SK-N-SH (cell line): ENCODE data around the gene RIN3. TPM values are rescaled to one million over a fixed set of nuclear protein-coding genes. Genes with fewer than 3 reads are reported as not detected.

Experiments used
- CTCF ChIA-PET: fragments of 300-600, 350-600 bp; formaldehyde crosslinking; extraction: SDS; loops from one replicate; lab custom pipeline; 2021; lab: Yijun Ruan, JAX
- POLR2A ChIA-PET: fragments of 350-600 bp; sonication (Branson Sonifier 250); formaldehyde crosslinking; extraction: SDS; loops from one replicate; lab custom pipeline; 2020; ENCODE audit warnings: antibody characterized with exemption, inconsistent platforms; lab: Yijun Ruan, JAX
- DNase-seq: peaks from one replicate; pipeline ENCODE4 v3.0.0; 2012
- H2AFZ ChIP-seq: fragments of 200-600 bp; sonication (generic); 2 replicates; pipeline ENCODE4 v1.8.1; 2016; ENCODE audit warnings: antibody characterized with exemption, mild to moderate bottlenecking, low read depth
- H3F3A ChIP-seq: fragments of 200-600 bp; sonication (generic); replicated peaks from 2 replicates; pipeline ENCODE3; 2016; ENCODE audit warnings: antibody characterized with exemption, mild to moderate bottlenecking; ENCODE audit not compliant: insufficient read depth
- H3K27ac ChIP-seq, 2 experiments: fragments of 200-500 bp in 1 of 2; fragments of 200-600 bp in 1 of 2; sonication (Bioruptor generic) in 1 of 2; sonication (generic), shearing (Covaris generic) in 1 of 2; 2 replicates each; pipeline versions ENCODE4 v1.5.1 to v1.6.1; 2014 to 2016; ENCODE audit warnings: low read depth in 2 of 2, inconsistent platforms in 1 of 2, low read length in 1 of 2, mild to moderate bottlenecking in 1 of 2, mixed read lengths in 1 of 2
- H3K27me3 ChIP-seq: fragments of 200-600 bp; sonication (generic), shearing (Covaris generic); 2 replicates; pipeline ENCODE4 v1.6.1; 2016; ENCODE audit warnings: mixed run types; ENCODE audit not compliant: insufficient read depth
- H3K36me3 ChIP-seq, 2 experiments: fragments of 200-500 bp in 1 of 2; fragments of 200-600 bp in 1 of 2; sonication (Bioruptor generic) in 1 of 2; sonication (generic) in 1 of 2; replicated peaks in 1 of 2; 2 replicates each; pipeline versions ENCODE3 to v1.5.1; 2014 to 2016; ENCODE audit warnings: low read length in 1 of 2, mild to moderate bottlenecking in 1 of 2; ENCODE audit not compliant: insufficient read depth in 2 of 2, control insufficient read depth in 1 of 2
- H3K4me1 ChIP-seq, 2 experiments: fragments of 200-500 bp in 1 of 2; fragments of 200-600 bp in 1 of 2; sonication (Bioruptor generic) in 1 of 2; sonication (generic), shearing (Covaris generic) in 1 of 2; 2 replicates each; pipeline versions ENCODE4 v1.5.1 to v1.6.1; 2014 to 2016; ENCODE audit warnings: low read depth in 1 of 2, low read length in 1 of 2, mixed run types in 1 of 2; ENCODE audit not compliant: insufficient read depth in 2 of 2, control insufficient read depth in 1 of 2
- H3K4me2 ChIP-seq: fragments of 200-600 bp; sonication (generic), shearing (Covaris generic); 2 replicates; pipeline ENCODE4 v1.6.1; 2017; ENCODE audit warnings: mixed run types
- H3K4me3 ChIP-seq, 2 experiments: fragments of 200-500 bp in 1 of 2; fragments of 200-600 bp in 1 of 2; sonication (Bioruptor generic) in 1 of 2; sonication (generic), shearing (Covaris generic) in 1 of 2; 2 replicates each; pipeline versions ENCODE4 v1.5.1 to v1.8.1; 2014 to 2016; ENCODE audit warnings: low read depth in 2 of 2, inconsistent platforms in 1 of 2, low read length in 1 of 2, mild to moderate bottlenecking in 1 of 2, mixed read lengths in 1 of 2, moderate library complexity in 1 of 2
- H3K79me2 ChIP-seq: fragments of 200-600 bp; sonication (generic); 2 replicates; pipeline ENCODE4 v1.8.1; 2017; ENCODE audit warnings: mild to moderate bottlenecking; ENCODE audit not compliant: insufficient read depth
- H3K9ac ChIP-seq: fragments of 200-600 bp; sonication (generic); 2 replicates; pipeline ENCODE4 v1.6.1; 2017; ENCODE audit warnings: mixed run types
- H3K9me2 ChIP-seq: fragments of 200-600 bp; sonication (generic); 2 replicates; pipeline ENCODE4 v1.6.1; 2017; ENCODE audit warnings: mixed run types
- H3K9me3 ChIP-seq: fragments of 200-600 bp; sonication (generic); 2 replicates; pipeline ENCODE4 v1.6.1; 2017; ENCODE audit warnings: mixed run types, mild to moderate bottlenecking, moderate library complexity
- H4K20me1 ChIP-seq: fragments of 200-600 bp; sonication (generic); 2 replicates; pipeline ENCODE4 v1.6.1; 2017; ENCODE audit warnings: mild to moderate bottlenecking, mixed run types; ENCODE audit not compliant: insufficient read depth
- CHD2 ChIP-seq: fragments of 150-350 bp; IDR thresholded peaks from 2 replicates; pipeline ENCODE4 v1.6.1; 2018; ENCODE audit warnings: low read length; ENCODE audit not compliant: partially characterized antibody
- FOXM1 ChIP-seq: IDR thresholded peaks from 2 replicates; pipeline ENCODE4 v1.4.0; 2012; ENCODE audit warnings: low read depth, mild to moderate bottlenecking
- GABPA ChIP-seq: IDR thresholded peaks from 2 replicates; pipeline ENCODE4 v1.4.0; 2012; ENCODE audit warnings: low read depth, mild to moderate bottlenecking
- IRF3 ChIP-seq: fragments of 150-350 bp; IDR thresholded peaks from 2 replicates; pipeline ENCODE4 v1.6.1; 2016; ENCODE audit warnings: mild to moderate bottlenecking, low read depth, low read length
- JUND ChIP-seq: IDR thresholded peaks from 2 replicates; pipeline ENCODE4 v1.4.0; 2012
- MAX ChIP-seq: IDR thresholded peaks from 2 replicates; pipeline ENCODE4 v1.4.0; 2012; ENCODE audit warnings: low read depth
- MEF2A ChIP-seq: IDR thresholded peaks from 2 replicates; pipeline ENCODE4 v1.4.0; 2012; ENCODE audit warnings: low read depth, borderline replicate concordance
- MXI1 ChIP-seq: IDR thresholded peaks from 2 replicates; pipeline ENCODE4 v1.6.1; 2012; ENCODE audit warnings: mild to moderate bottlenecking, low read depth, low read length, improper control_type of control experiment
- NFIC ChIP-seq: IDR thresholded peaks from 2 replicates; pipeline ENCODE4 v1.4.0; 2012; ENCODE audit warnings: borderline replicate concordance
- NRF1 ChIP-seq: IDR thresholded peaks from 2 replicates; pipeline ENCODE4 v1.6.1; 2012; ENCODE audit warnings: low read depth, mild to moderate bottlenecking, low read length
- PBX3 ChIP-seq: IDR thresholded peaks from 2 replicates; pipeline ENCODE4; 2012
- POLR2AphosphoS5 ChIP-seq: IDR thresholded peaks from 2 replicates; pipeline ENCODE4 v1.6.1; 2012; ENCODE audit warnings: low read depth, low read length
- RCOR1 ChIP-seq: fragments of 150-350 bp; IDR thresholded peaks from 2 replicates; pipeline ENCODE4 v1.6.1; 2017; ENCODE audit warnings: antibody characterized with exemption, low read length
- REST ChIP-seq: IDR thresholded peaks from 2 replicates; pipeline ENCODE4 v1.6.1; 2012; ENCODE audit warnings: mild to moderate bottlenecking, low read depth, low read length, moderate library complexity
- RFX5 ChIP-seq: IDR thresholded peaks from 2 replicates; pipeline ENCODE4 v1.6.1; 2012; ENCODE audit warnings: mild to moderate bottlenecking, improper control_type of control experiment, low read length
- RXRA ChIP-seq: IDR thresholded peaks from 2 replicates; pipeline ENCODE4 v1.4.0; 2012; ENCODE audit warnings: low read depth, mild to moderate bottlenecking, borderline replicate concordance
- SIN3A ChIP-seq: IDR thresholded peaks from 2 replicates; pipeline ENCODE4 v1.6.1; 2012; ENCODE audit warnings: low read depth, mild to moderate bottlenecking, low read length, moderate library complexity, borderline replicate concordance
- SMC3 ChIP-seq: IDR thresholded peaks from 2 replicates; pipeline ENCODE4 v1.6.1; 2012; ENCODE audit warnings: low read depth, low read length, improper control_type of control experiment
- TAF1 ChIP-seq: IDR thresholded peaks from 2 replicates; pipeline ENCODE4 v1.6.1; 2012; ENCODE audit warnings: low read depth, mild to moderate bottlenecking, low read length, moderate library complexity, borderline replicate concordance
- TCF12 ChIP-seq: IDR thresholded peaks from 2 replicates; pipeline ENCODE4 v1.4.0; 2012
- TEAD4 ChIP-seq: IDR thresholded peaks from 2 replicates; pipeline ENCODE4 v1.4.0; 2012; ENCODE audit warnings: mild to moderate bottlenecking, borderline replicate concordance; ENCODE audit not compliant: insufficient read depth
- YY1 ChIP-seq: IDR thresholded peaks from 2 replicates; pipeline ENCODE4 v1.4.0; 2012; ENCODE audit warnings: low read depth, mild to moderate bottlenecking
- WGBS: methylation state at CpG from one replicate; pipeline ENCODE4 v1.1.6; 2017; ENCODE audit warnings: low lambda C conversion rate; 5-methylcytosine and 5-hydroxymethylcytosine counted together
- polyA plus RNA-seq, 3 experiments: library from polyadenylated mRNA; depleted of rRNA; stranded (reverse); fragments of >200 nt; gene quantifications; 2 replicates each; pipeline ENCODE4 v1.2.3, GENCODE V29; 2012

RIN3 gene
- polyA plus RNA-seq, 1 of the 3 experiments (the other 2 are of a cell fraction): 12.4 TPM

- Histone ChIP-seq H3K9me2 (no peaks in the 10 kb centered on the region), H3K27me3 (no peaks in the 10 kb centered on the region), H3K36me3 (no peaks in the 10 kb centered on the region), H3K4me1 (no peaks in the 10 kb centered on the region), H3F3A (no peaks in the 10 kb centered on the region), H2AFZ (no peak overlapping the region), H3K79me2 (no peaks in the 10 kb centered on the region), H3K4me3 (no peak overlapping the region), H3K27ac (no peak overlapping the region), H4K20me1 (no peaks in the 10 kb centered on the region), H3K9ac (no peak overlapping the region), H3K4me2 (no peak overlapping the region), H3K9me3 (no peaks in the 10 kb centered on the region)
- TF ChIP-seq PBX3 (no peak), MAX (no peak), RXRA (no peak), SIN3A (no peak), TAF1 (no peak), RFX5 (no peak), JUND (no peak), MEF2A (no peak), YY1 (no peak)
- ChIA-PET CTCF (no interaction called here), POLR2A (no interaction called here)
- DNase-seq: no peak
- 58% methylated on average over 4 of the region's 4 CpGs for WGBS
These were observed 26.7 kb upstream of the RIN3 start for GRCh38 chr14:92486881-92487280.

- Histone ChIP-seq H3K4me3 (no peak overlapping the region), H3K4me1 (no peaks in the 10 kb centered on the region), H3F3A (no peaks in the 10 kb centered on the region), H3K27ac (no peak overlapping the region), H3K9me2 (no peaks in the 10 kb centered on the region), H3K9ac (no peak overlapping the region), H4K20me1 (no peaks in the 10 kb centered on the region), H3K36me3 (no peaks in the 10 kb centered on the region), H3K4me2 (no peak overlapping the region), H3K9me3 (no peaks in the 10 kb centered on the region), H3K27me3 (no peaks in the 10 kb centered on the region), H2AFZ (no peak overlapping the region), H3K79me2 (no peaks in the 10 kb centered on the region)
- POLR2A ChIA-PET: no interaction called here
- CTCF ChIA-PET: no interaction called here
- DNase-seq: no peak
- WGBS: 69% methylated on average over 10 of the region's 10 CpGs
- TF ChIP-seq NRF1 (no peak), MAX (no peak), MXI1 (no peak), TEAD4 (no peak), TCF12 (no peak), IRF3 (no peak), TAF1 (no peak), FOXM1 (no peak), CHD2 (no peak), GABPA (no peak), POLR2AphosphoS5 (no peak), SIN3A (no peak), SMC3 (no peak), REST (no peak), RCOR1 (no peak), NFIC (no peak), RFX5 (no peak)
These were observed 26.0 kb upstream of the RIN3 start for GRCh38 chr14:92487513-92488133.
